Motor neuron (in vitro differentiated cells): ENCODE data around the gene FUZ. TPM values are rescaled to one million over a fixed set of nuclear protein-coding genes. Genes with fewer than 3 reads are reported as not detected.

Source experiments
- ATAC-seq, 8 experiments: fragments of 200-7000 bp; cut with Tn5 transposase; replicated peaks in 6 of 8; 2 replicates each; pipeline ENCODE4 v1.8.0; 2021; ENCODE audit warnings: mild to moderate bottlenecking in 8 of 8, moderate library complexity in 8 of 8
- H3K27ac ChIP-seq, 2 donors: fragments of 250-450 bp; sonication (Bioruptor Pico); 2 replicates each; pipeline ENCODE4 v1.9.0; 2021; ENCODE audit warnings: antibody characterized with exemption in 2 of 2, mild to moderate bottlenecking in 2 of 2, moderate library complexity in 1 of 2
- H3K4me1 ChIP-seq, 2 donors: fragments of 250-450 bp; sonication (Bioruptor Pico); replicated peaks in 1 of 2; 2 replicates each; pipeline ENCODE4 v1.6.1; 2021; ENCODE audit warnings: antibody characterized with exemption in 2 of 2, mild to moderate bottlenecking in 2 of 2, moderate library complexity in 1 of 2
- H3K4me3 ChIP-seq, 5 donors: fragments of 250-450 bp; sonication (Bioruptor Pico); 2 replicates each; pipeline ENCODE4 v1.9.0; 2021; ENCODE audit warnings: antibody characterized with exemption in 5 of 5, mild to moderate bottlenecking in 5 of 5, moderate library complexity in 4 of 5
- WGBS, 10 experiments: fragments of 450-650 bp; shearing (Covaris generic); methylation state at CpG; one replicate each; pipeline ENCODE4 v1.0.0; 2022; 5-methylcytosine and 5-hydroxymethylcytosine counted together
- in situ Hi-C, 9 experiments: fragments of 400-800 bp; cut with MboI; loops; one replicate each; pipeline ENCODE4 v1.15.0; 2021; ENCODE audit warnings: low sequenced_read_pairs in 9 of 9, low pct_unique_long_range_greater_than_20kb in 2 of 9; ENCODE audit not compliant: unreplicated experiment in 9 of 9
- total RNA-seq, 8 experiments: library from RNA; unstranded; fragments of 300-600 nt; gene quantifications; 2 replicates each; pipeline versions ENCODE4 v1.2.3 to v1.2.4, GENCODE V29; 2022

FUZ gene
- total RNA-seq, 8 experiments from 2014 or later = 9.9 to 27.1 (median 16.2) TPM

GRCh38 chr19:49792829-49793560 lies 20.1 kb downstream of the FUZ start:
- Histone ChIP-seq H3K27ac (no peak overlapping the region), H3K4me1 (no peaks in the 10 kb centered on the region), H3K4me3 (no peak overlapping the region)
- 93 to 100% (median 97%) methylated on average over 1 to 9 of the region's 22 CpGs; no CpG with 5 or more reads in 6 of the 10 experiments for WGBS, 10 experiments
- in situ Hi-C loops = no loop called here
- ATAC-seq = peak in 6 of 8 experiments; percentile 10 to 30 (median 24)

GRCh38 chr19:49791776-49792445 lies 21.2 kb downstream of the FUZ start:
- no peak for ATAC-seq
- in situ Hi-C loops = no loop called here
- H3K4me3 ChIP-seq = no peak overlapping the region
- H3K27ac ChIP-seq = no peak overlapping the region
- 82% methylated on average over 6 of the region's 26 CpGs; no CpG with 5 or more reads in 9 of the 10 experiments for WGBS, 10 experiments
- no peaks in the 10 kb centered on the region for H3K4me1 ChIP-seq

- ATAC-seq = peak in 2 of 8 experiments; percentile 19 to 44
- 14 to 86% (median 70%) methylated on average over 1 to 6 of the region's 9 CpGs; no CpG with 5 or more reads in 6 of the 10 experiments for WGBS, 10 experiments
- Histone ChIP-seq H3K4me3 (no peak overlapping the region), H3K27ac (no peak overlapping the region), H3K4me1 (no peaks in the 10 kb centered on the region)
- in situ Hi-C loops = no loop called here
Observed at GRCh38 chr19:49790866-49791265, 22.2 kb downstream of the FUZ start.

GRCh38 chr19:49788857-49789256 lies 24.2 kb downstream of the FUZ start:
- no peak for ATAC-seq
- Histone ChIP-seq H3K4me3 (no peak overlapping the region), H3K27ac (no peak overlapping the region), H3K4me1 (no peaks in the 10 kb centered on the region)
- WGBS, 10 experiments = 65 to 83% (median 78%) methylated on average over 1 to 7 of the region's 10 CpGs; no CpG with 5 or more reads in 6 of the 10 experiments
- in situ Hi-C loops = no loop called here

GRCh38 chr19:49787746-49788145 lies 25.3 kb downstream of the FUZ start:
- in situ Hi-C loops = no loop called here
- 92 to 100% (median 100%) methylated on average over 2 to 4 of the region's 5 CpGs; no CpG with 5 or more reads in 7 of the 10 experiments for WGBS, 10 experiments
- H3K4me1 ChIP-seq = no peaks in the 10 kb centered on the region
- H3K27ac ChIP-seq = no peak overlapping the region
- no peak for ATAC-seq
- no peak overlapping the region for H3K4me3 ChIP-seq

GRCh38 chr19:49786376-49786820 lies 26.7 kb downstream of the FUZ start:
- Histone ChIP-seq H3K4me1 (no peaks in the 10 kb centered on the region), H3K4me3 (no peak overlapping the region), H3K27ac (no peak overlapping the region)
- peak in 4 of 8 experiments; percentile 9 to 95 (median 94) for ATAC-seq
- in situ Hi-C loops = no loop called here
- WGBS, 10 experiments = 0 to 100% (median 68%) methylated on average over 1 to 6 of the region's 9 CpGs; no CpG with 5 or more reads in 2 of the 10 experiments

- WGBS, 10 experiments = 88 to 100% (median 98%) methylated on average over 2 to 5 of the region's 18 CpGs; no CpG with 5 or more reads in 6 of the 10 experiments
- Histone ChIP-seq H3K4me1 (no peaks in the 10 kb centered on the region), H3K4me3 (no peak overlapping the region), H3K27ac (no peak overlapping the region)
- ATAC-seq = no peak
- in situ Hi-C loops = no loop called here
Observed at GRCh38 chr19:49782515-49782914, 30.6 kb downstream of the FUZ start.

- Histone ChIP-seq H3K4me3 (no peak overlapping the region), H3K27ac (no peak overlapping the region), H3K4me1 (no peaks in the 10 kb centered on the region)
- WGBS, 10 experiments = 58 to 100% (median 90%) methylated on average over 1 to 3 of the region's 7 CpGs; no CpG with 5 or more reads in 6 of the 10 experiments
- in situ Hi-C loops = no loop called here
- ATAC-seq = no peak
Observed at GRCh38 chr19:49781394-49781793, 31.7 kb downstream of the FUZ start.

GRCh38 chr19:49780861-49781260 lies 32.2 kb downstream of the FUZ start:
- in situ Hi-C loops = no loop called here
- no peak for ATAC-seq
- no peak overlapping the region for H3K4me3 ChIP-seq
- WGBS, 10 experiments = 66 to 100% (median 83%) methylated on average over 1 to 6 of the region's 8 CpGs; no CpG with 5 or more reads in 4 of the 10 experiments
- H3K27ac ChIP-seq = no peak overlapping the region
- H3K4me1 ChIP-seq = no peaks in the 10 kb centered on the region

- in situ Hi-C loops = no loop called here
- Histone ChIP-seq H3K27ac (no peak overlapping the region), H3K4me1 (no peaks in the 10 kb centered on the region), H3K4me3 (no peak overlapping the region)
- peak in 3 of 8 experiments; percentile 33 to 93 (median 92) for ATAC-seq
- WGBS, 10 experiments = 0 to 100% (median 73%) methylated on average over 1 to 9 of the region's 11 CpGs; no CpG with 5 or more reads in 1 of the 10 experiments
Observed at GRCh38 chr19:49779731-49780555, 33.1 kb downstream of the FUZ start.

GRCh38 chr19:49776371-49776764 lies 36.7 kb downstream of the FUZ start:
- no peak for ATAC-seq
- 80 to 100% (median 100%) methylated on average over 1 to 4 of the region's 6 CpGs; no CpG with 5 or more reads in 3 of the 10 experiments for WGBS, 10 experiments
- H3K4me3 ChIP-seq = no peak overlapping the region
- no peak overlapping the region for H3K27ac ChIP-seq
- no peaks in the 10 kb centered on the region for H3K4me1 ChIP-seq
- in situ Hi-C loops = no loop called here

GRCh38 chr19:49775742-49776370 lies 37.2 kb downstream of the FUZ start:
- no peak overlapping the region for H3K4me3 ChIP-seq
- ATAC-seq = no peak
- H3K4me1 ChIP-seq = no peaks in the 10 kb centered on the region
- in situ Hi-C loops = no loop called here
- H3K27ac ChIP-seq = no peak overlapping the region
- 90 to 100% (median 98%) methylated on average over 1 to 9 of the region's 20 CpGs; no CpG with 5 or more reads in 6 of the 10 experiments for WGBS, 10 experiments
